Stimulated activated naive CD8-positive, alpha-beta T cell treated with anti-CD3 and anti-CD28 coated beads, Interleukin-15, Interleukin-2, amounts not matched to agents 100 U/mL and 50 U/mL, for 24 hours (primary cell): Measurements from ENCODE around the gene IGFBP5.

Experiments
- ATAC-seq: fragments of 150-1000 bp; cut with Tn5 transposase; one replicate; pipeline ENCODE4 v1.10.0; 2021
- DNase-seq: peaks from one replicate; pipeline ENCODE4 v3.0.0; 2021

Gene IGFBP5

GRCh38 chr2:216695401-216695821, at the start of gene IGFBP5:
IGFBP5 (minus strand) TSS chr2:216695549; CDS start chr2:216694775, 774 bp downstream.
- DNase-seq (no peak), ATAC-seq (no peak)

- DNase-seq (no peak), ATAC-seq (no peak)
Measured at GRCh38 chr2:216743781-216744180, 48.4 kb upstream of the IGFBP5 start.

GRCh38 chr2:216742411-216742810, 47.1 kb upstream of the IGFBP5 start:
- ATAC-seq = no peak
- no peak for DNase-seq

GRCh38 chr2:216741223-216741593, 45.9 kb upstream of the IGFBP5 start:
- DNase-seq = no peak
- ATAC-seq = no peak

GRCh38 chr2:216740557-216741222, 45.3 kb upstream of the IGFBP5 start:
- ATAC-seq = no peak

GRCh38 chr2:216739035-216739434, 43.7 kb upstream of the IGFBP5 start:
- DNase-seq (no peak), ATAC-seq (no peak)

More at GRCh38 chr2:216740557-216741222, 45.3 kb upstream of the IGFBP5 start:
- no peak for DNase-seq

GRCh38 chr2:216737676-216738075, 42.3 kb upstream of the IGFBP5 start:
- ATAC-seq (no peak), DNase-seq (no peak)

- no peak for DNase-seq
- ATAC-seq = no peak
Measured at GRCh38 chr2:216736326-216736725, 41.0 kb upstream of the IGFBP5 start.

GRCh38 chr2:216735668-216736067, 40.3 kb upstream of the IGFBP5 start:
- DNase-seq = no peak
- ATAC-seq = no peak

- DNase-seq (no peak), ATAC-seq (no peak)
Measured at GRCh38 chr2:216735086-216735485, 39.7 kb upstream of the IGFBP5 start.

GRCh38 chr2:216733046-216733445, 37.7 kb upstream of the IGFBP5 start:
- ATAC-seq (no peak), DNase-seq (no peak)

- ATAC-seq = no peak
- no peak for DNase-seq
Measured at GRCh38 chr2:216732334-216732733, 37.0 kb upstream of the IGFBP5 start.

- no peak for DNase-seq
- ATAC-seq = no peak
Measured at GRCh38 chr2:216731465-216731864, 36.1 kb upstream of the IGFBP5 start.

- no peak for DNase-seq
- ATAC-seq = no peak
Measured at GRCh38 chr2:216730871-216731270, 35.5 kb upstream of the IGFBP5 start.

GRCh38 chr2:216727346-216728122, 32.2 kb upstream of the IGFBP5 start:
- ATAC-seq = no peak
- no peak for DNase-seq

- DNase-seq (no peak), ATAC-seq (no peak)
Measured at GRCh38 chr2:216724190-216724589, 28.8 kb upstream of the IGFBP5 start.

GRCh38 chr2:216721141-216721540, 25.8 kb upstream of the IGFBP5 start:
- no peak for DNase-seq
- no peak for ATAC-seq

GRCh38 chr2:216720722-216721121, 25.4 kb upstream of the IGFBP5 start:
- DNase-seq (no peak), ATAC-seq (no peak)

GRCh38 chr2:216717907-216718615, 22.7 kb upstream of the IGFBP5 start:
- ATAC-seq (no peak), DNase-seq (no peak)

GRCh38 chr2:216717491-216717901, 22.1 kb upstream of the IGFBP5 start:
- DNase-seq (no peak), ATAC-seq (no peak)

- no peak for DNase-seq
- no peak for ATAC-seq
Measured at GRCh38 chr2:216716109-216716508, 20.8 kb upstream of the IGFBP5 start.

GRCh38 chr2:216715402-216715974, 20.1 kb upstream of the IGFBP5 start:
- no peak for ATAC-seq
- DNase-seq = no peak

GRCh38 chr2:216714376-216714775, 19.0 kb upstream of the IGFBP5 start:
- ATAC-seq = no peak
- DNase-seq = no peak
